ENCODE data around the gene SETD4.

The SETD4 gene

DNA sequence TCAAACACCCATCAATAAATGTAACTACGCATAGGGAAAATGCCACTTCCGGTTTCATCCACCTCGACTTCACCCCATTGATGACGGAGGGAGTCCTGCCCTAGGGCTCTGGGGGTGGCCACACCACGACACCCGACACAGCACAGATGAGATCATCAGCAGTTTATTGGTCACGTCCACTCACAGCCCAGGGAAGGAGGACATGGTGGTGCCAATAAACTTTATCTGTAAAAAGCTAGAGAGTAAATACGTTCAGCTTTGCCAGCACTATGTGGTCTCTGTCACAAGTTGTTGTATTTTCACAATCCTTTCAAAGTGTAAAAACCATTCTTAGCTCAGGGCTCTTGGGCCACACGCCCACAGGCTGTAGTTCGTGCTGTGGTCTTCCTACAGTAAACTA, 16.3 kb downstream of the SETD4 start:
- DNase-seq: no peak

DNA sequence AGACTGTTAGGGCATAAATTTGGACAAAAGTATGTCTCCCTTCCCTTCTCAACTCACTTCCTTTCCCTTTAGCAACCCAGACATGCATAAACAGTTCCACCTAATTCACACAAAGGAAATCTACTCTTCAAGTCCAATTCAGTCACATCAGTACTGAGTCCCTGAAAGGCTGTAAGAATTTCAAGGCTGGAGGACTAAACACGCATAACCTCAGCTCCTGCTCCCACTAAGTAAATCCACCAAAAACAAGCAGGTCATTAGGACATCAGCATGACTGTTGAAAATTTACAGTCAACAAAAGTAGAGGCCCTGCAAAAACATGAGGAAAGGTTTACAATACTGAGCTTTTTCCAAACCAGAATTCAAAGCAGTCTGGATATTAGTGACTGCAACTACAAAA, 18.4 kb downstream of the SETD4 start:
- DNase-seq: no peak

DNA sequence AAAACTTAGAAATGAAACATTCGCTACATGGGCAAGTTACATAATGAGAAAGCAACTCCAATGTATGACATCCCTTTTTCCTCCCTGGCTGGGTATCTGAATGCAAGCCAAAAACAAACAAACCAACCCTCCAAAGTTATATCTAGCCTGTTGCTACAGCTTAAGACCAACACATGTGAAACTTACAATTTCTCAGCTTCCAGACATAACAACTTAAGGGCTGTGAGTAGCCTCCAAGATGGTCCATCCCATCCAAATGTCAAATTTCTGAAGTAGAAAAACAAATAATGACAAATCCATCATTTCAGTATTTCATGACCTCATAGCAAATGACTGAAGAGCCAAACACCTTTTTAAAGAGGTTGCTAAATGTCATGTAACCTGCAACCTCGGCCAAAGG, 19.9 kb downstream of the SETD4 start:
- no peak for DNase-seq

DNA sequence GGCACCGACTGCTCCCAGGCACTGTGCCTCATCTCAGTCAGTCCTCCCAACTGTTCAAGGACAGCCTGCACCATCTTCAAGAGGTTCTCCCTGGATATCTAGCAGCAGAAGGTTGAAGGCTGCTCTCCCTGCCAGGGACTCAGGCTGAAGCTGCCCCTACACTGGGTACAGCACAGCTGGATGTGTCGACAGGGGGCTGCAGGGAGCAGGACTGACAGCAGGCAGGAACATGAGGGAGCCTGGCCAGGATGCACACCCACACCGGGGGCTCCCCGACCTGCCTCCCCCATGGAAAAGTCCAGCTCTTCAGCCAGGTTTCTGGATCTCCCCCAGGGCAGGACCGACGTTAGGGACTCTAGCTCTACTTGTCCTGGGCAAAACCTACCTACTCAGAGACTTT, 20.5 kb downstream of the SETD4 start:
- no peak for DNase-seq

DNA sequence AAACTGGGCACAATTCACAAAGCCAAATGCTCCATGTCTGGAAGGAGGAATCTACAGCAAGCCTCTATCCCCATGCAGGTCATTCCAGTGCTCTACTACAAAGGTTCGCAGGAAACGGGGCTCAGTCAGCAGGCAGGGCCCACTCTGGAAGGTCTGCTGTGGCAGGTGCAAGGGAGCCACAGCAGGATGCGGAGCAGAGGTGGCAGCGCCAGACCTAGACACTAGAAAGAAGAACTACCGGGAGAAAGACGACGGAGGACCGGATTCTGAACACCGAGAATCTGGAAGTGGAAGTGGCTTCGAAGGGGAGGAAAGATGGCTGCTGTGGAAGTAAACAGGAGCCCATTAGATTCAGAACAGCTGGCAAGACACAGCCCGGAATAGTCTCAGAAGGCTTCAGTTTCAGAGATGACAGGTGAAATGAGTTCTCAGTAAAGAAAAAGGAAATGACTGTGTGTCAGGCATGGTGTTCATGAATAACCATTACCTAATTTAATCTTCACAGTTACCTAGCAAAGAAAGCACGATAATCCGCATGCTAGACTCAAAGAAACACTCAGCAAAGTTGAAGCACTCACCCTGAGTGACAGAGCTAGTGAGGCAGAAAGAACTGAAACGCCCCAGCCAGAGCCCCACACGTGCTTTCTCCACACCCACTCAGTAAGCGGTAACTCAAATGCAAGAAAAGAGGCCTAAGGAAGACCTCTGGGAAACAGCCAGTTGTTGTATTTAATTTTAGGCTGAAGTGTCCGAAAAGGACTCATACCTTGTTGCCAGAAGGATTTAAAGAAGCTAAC, 21.4 kb downstream of the SETD4 start:
- no peak for DNase-seq

DNA sequence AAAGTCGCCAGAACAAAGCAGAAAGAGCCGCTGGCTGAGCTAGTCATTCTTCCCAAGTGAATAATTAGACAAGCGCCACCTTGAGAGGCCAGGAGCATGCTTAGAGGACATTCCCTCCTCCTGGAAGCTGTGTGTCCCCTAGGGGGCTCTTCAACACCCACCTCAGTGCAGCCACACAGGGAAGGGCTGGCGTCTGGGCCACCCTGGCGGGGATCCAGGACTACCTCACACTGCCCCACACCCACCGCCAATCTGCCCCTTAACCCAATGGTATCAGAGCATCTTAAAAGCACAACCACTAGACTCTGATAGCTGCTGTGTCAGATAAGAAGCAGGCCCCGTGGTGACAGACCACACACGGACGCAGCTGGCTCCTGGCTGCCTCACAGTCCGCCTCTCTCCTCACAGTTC, 24.9 kb downstream of the SETD4 start:
- no peak for DNase-seq

DNA sequence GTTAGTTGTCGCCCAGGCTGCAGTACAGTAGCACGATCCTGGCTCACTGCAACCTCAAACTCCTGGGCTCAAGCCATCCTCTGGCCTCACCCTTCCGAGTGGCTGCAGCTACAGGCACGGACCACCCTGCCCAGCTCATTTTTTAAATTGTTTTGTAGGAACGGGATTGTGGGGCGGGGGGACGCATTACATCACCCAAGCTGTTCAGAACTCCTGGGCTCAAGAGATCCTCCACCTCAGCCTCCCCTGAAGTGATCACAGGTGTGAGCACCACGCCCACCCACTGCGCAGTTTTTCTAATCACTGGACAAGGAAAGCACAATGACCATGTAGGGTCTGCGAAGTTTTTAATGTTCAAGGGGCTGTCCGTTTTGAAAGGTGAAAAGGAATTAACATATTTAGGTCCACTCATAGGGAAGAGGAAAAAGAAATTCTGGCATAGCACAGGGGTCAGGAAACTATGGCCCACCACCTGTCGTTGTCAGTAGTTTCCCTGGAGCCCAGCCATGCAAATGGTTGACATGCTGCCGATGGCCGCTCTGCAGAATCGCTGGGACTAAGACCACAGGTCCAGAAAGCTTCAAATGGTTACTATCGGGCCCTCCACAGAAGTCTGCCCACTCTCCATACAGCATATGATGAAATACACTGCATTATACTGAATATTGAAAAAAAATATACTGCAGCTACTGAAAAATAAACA, 26.0 kb downstream of the SETD4 start:
- DNase-seq: no peak

DNA sequence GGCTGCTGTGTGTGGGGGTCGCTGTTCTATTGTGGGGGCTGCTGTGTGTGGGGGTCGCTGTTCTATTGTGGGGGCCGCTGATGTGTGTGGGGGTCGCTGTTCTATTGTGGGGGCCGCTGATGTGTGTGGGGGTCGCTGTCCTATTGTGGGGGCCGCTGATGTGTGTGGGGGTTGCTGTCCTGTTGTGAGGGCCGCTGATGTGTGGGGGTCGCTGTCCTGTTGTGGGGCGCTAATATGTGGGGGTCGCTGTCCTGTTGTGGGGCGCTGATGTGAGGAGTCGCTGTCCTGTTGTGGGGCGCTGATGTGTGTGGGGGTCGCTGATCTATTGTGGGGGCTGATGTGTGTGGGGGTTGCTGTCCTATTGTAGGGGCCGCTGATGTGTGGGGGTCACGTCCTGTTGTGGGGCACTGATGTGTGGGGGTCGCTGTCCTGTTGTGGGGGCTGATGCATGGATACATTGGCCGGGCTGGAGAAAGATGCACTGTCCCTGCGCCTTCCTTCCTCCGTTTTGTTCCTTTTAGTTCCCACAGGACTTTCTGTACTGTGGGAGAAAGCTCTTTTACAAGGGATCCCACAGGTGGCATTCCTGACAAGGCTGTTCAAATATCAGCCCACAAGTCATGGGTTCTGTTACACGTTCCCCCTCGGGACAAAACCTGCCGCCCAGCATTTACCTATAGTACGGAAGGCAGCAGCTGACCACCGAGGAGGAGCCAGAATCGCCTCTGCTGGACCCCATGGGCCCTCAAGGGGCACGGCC, 27.5 kb downstream of the SETD4 start:
- no peak for DNase-seq

DNA sequence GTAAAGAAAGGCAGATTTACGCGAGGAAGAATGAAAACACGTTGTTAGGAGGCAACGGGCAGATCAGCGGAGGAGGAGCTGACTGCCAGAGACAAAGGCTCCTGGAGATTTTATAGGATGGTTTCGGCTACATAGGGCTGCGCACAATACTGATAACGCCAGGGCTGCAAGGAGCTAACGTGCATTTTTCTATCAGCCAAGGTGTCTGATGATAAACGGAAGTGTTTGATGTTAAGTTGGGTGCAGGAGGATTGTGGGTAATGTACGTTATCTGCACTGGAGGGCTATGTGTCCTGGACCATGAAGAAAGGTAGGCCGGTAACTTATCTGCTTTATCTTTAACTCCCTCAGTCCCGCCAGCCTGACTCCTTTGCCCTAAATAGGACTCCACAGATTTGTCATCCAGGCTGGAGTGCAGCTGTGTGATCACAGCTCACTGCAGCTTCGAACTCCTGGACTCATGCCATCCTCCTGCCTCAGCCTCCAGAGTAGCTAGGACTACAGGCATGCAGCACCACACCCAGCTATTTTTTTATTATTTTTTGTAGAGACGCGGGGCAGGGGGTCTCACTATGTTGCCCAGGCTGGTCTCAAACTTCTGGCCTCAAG, 29.6 kb downstream of the SETD4 start:
- DNase-seq: no peak

DNA sequence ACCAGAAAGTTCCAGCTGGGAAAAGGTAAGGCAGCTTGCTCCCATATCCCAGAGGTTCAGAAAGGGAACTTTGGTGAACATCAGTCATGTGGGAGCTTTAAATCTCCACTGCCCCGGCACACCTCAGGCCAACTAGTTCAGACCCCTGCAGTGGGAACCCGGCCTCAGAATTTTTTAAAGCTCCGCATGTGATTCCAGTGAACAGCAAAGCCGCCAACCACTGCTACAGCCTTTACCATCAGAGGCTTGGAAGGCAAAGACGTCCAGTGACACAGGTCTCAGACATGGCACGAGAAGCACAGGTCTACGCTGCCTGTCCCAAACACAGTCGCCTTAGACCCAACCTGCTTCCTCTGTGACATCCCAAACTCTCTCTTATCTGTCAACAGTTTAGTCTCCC, 31.0 kb downstream of the SETD4 start:
- DNase-seq: no peak

DNA sequence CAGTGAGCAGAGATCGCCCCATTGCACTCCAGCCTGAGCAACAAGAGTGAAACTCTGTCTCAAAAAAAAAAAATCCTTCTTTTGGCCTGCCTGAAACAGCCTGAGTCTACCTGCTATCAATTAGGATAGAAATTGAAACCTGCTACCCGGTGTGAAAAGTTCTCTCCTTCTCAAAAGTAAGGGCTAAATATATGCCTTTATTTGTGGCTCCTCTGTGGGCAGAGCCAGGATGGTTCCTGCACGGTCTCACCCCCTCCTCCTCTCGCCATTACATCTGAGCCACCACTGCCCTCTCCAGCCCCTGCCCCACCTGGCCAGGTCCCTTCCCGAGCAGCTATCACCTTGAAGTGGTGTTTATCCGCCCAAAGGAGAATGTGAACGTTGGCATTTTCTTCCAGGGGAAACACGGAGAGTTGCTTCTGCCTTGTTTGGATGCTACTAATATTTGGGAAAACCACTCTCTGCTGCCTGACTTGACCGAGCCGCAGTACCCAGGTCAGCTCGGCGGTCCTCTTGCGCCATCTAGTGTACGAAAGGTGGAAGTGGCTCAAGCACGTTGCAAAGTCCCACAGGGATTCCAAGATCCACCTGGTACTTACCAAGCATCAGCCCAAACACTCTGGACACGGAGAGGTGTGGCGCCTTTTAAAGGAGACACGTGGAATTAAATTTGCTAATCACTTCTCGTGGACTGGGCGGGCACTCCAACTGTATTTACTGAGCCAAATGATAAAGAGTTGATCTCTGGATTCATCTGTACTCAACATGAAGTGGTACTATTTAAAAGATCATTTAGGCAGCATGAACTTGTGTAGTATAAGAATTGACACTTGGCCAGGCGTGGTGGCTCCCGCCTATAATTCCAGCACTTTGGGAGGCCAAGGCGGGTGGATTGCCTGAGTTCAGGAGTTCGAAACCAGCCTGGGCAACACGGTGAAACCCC, 31.9 kb downstream of the SETD4 start:
- peak; percentile 59 for DNase-seq

DNA sequence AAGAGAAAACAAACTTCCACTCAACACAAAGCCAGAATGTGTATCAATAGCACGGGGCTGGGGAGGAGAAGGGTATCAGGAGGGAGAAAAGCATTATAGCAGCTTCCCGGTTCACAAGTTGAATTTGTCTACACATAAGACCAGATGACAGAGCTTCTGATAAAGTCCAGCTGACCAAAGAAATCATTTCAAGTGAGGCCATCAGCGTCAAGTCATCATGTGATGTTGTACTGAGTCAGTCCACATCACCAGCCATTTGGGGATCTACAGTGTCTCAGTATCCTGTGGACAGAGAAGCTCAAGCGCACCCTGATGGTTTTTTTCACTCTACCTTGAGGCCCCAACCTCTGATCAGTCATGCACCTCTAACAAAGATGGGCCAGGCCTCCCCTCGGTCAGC, 33.0 kb downstream of the SETD4 start:
- no peak for DNase-seq

DNA sequence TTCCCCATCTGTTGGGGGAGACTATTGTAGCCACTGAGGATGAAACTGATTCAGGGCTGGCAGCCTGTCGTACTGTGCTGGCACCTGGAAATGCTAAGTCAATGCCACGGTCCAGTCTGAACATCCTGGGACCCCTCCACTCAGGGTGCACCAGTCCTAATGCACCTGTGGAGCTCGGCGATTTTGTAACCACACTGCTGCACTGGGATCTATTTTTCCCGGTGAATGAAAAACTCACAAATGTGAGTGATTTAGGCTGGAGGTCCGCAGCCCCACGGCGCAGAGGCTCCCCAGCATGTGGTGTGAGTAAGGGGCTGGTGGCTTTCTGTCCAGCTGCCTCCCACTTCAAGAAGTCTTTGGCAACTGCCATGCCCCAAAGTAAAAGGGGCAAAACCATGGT, 35.5 kb downstream of the SETD4 start:
- DNase-seq: no peak

DNA sequence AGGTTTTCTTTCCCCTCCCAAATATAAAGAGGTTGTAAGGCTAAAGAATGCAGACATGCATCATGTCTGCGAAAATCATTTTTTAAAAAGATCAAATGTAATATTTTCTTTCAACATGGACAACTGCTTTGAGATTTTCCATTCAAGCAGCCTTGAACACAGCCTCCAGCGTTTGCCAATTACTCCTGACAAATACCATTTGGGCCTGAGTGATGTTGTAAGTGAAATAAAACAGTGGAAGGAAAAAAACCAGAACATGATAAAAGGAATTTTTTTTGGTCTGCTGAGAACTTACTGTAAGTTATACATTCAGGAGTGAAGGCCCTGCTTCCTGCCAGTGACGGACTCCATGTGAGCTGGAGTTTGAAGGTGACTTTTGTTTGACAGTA, 37.2 kb downstream of the SETD4 start:
- no peak for DNase-seq

DNA sequence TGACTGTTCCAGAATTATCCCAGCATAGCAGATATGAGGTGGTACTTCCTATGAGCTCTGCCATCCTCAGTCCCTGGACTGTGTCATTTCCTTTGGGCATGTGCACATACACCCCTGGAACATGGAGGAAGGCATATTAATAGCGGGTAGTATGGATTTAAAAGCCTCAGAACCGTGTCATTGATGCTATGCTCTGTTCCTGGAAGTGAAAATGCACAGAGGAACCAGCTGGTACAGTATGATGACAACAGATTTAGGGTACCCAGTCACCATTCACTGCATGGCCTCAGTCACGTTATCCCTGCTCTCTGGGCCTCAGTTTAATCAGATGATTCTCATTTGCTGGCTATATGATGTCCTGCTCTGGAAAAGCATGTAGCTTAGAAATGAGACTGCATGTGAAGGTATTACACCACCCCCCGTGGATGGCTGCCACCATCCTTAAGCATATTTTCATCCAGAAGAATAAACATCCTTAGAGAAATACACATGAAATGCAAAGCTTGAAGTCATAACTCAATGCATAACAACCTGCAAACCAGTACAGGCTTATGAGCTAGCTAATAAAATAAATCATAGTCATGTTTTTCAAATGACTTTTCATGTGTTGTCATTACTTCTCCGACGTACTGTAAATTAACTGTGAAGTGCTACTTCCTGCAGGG, 37.8 kb downstream of the SETD4 start:
- no peak for DNase-seq

DNA sequence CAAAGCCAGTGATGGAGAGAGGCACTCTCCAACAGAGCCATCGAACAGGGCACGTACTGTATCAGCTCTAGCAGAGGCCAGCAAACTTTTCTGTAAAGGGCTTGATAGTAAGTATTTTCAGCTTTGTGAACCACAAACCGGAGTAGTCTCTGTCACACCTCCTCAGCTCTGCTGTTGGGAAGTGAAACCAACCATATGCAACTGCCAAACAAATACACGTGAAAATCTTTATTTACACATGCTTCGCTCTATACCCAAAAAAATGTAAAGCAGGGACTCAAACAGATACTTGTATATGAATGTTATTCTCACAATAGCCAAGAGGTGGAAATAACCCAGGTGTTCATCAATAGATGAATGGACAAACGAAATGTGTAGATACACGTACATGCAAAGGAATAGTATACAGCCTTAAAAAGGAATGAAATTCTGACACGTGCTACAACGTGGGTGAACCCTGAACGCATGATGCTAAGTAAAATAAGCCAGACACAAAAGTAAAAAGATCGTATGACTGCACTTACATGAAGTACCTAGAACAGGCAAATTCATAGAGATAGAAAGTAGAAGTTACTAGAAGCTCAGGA, 39.0 kb downstream of the SETD4 start:
- no peak for DNase-seq

DNA sequence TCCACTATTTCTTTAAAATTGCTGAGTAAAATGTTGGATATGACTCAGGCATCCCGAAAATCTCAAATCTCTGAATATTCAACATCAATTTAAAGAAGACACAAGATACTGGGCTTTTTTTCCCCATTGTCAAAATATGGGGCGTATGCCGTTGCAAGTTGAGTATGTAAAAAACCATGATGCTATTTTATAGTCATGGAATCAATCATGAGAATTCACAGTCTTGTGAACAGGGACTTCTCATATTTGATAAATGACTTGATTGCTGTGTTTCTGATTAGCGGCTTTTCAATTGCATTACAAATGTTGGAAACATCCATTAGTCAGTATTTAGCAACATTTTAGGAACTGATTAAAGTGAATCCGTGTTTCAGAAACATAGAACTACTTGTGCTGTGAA, 45.3 kb downstream of the SETD4 start:
- no peak for DNase-seq

DNA sequence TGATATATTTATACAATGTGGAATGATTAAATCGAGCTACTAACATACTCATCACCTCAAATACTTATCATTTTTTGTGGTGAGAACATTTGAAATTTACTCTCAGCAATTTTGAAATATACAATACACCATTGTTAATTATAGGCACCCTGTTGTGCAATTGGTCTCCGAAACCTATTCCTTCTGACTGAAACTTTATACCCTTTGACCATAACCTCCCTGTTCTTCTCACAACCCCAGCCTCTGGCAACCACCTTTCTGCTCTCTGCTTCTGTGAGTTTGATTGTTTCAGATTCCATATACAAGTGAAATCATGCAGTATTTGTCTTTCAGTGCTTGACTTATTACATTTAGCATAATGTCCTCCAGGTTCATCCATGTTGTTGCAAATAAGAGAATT, 49.5 kb downstream of the SETD4 start:
- no peak for DNase-seq

DNA sequence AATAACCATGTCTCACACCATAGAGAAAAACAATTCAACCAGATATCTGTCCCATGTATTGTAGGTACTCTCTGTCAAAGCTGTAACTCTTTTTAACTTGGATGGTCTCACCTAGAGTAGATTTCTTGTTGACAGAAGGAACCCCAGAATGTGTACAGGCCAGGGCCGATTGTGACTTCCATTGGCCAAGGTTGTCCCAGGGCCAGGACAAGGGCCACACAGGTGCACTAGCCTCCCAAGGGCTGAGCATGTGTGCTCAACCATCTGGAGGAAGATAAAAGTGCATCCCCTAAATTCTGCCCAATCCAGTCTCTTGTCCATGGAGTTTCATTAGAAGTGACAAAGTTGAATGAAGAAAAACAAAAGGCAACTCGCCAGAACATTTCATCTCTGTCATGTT, 51.8 kb downstream of the SETD4 start:
- no peak for DNase-seq

DNA sequence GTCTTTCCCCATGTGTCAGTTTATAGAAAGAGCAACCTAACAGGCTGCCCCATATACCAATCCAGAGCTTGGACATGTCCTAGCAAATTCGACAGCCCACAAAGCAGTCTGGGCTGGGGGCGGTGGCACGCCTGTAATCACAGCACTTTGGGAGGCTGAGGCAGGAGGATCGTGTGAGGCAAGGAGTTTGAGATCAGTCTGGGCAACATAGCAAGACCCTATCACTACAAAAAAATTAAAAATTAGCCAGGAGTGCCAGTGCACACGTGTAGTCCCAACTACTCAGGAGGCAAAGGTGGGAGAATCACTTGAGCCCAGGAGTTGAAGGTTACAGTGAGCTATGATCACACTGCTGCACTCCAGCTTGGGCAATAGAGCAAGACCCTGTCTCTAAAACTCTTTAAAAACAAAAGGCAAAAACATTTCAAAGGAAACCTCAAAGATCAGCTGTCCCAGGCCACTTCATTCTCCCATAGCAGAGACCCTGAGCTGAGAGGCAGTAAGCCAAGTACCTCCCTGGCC, 54.4 kb downstream of the SETD4 start:
- no peak for DNase-seq

DNA sequence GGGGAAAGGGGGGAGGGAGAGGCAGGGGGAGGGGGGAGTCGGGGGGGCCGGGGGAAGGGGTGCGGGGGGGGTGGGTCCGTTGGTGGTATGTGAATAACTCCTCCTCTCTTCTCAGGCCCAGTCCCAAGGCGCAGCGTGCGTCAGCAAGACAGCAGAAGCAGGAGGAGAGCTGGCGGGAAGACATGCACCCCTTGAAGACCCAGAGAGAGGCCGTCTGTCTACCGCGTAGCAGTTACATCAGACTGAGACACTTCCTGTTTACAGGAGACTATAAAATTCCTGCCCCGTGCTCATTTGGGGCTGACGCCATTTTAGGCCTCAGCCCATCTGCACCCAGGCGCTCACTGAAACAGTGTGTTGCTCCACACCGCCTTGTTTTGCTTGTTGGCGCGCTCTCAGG, 55.3 kb downstream of the SETD4 start:
- DNase-seq: no peak

Measured in activated gamma-delta T cell treated with Interleukin-2 at 50 U/mL for 16 hours (primary cell).